ENCODE measurements around the gene FAM168A. TPM values are rescaled to one million over a fixed set of nuclear protein-coding genes. Genes with fewer than 3 reads are reported as not detected.

The FAM168A gene
- total and polyA plus RNA-seq, 9 of the 15 experiments (the other 6 are each of a cell fraction or from before 2014, with no cell fraction given), result 0.44 to 7.2 (median 2.9) TPM

- TF ChIP-seq NR4A1 (CRISPR knock-in tag; IDR thresholded peaks at IDR 0.05) (no peak), NR4A1 (tag; IDR thresholded peaks at IDR 0.05) (no peak), CHD1 (IDR thresholded peaks at IDR 0.05; ENCODE audit: low read length) (no peak), SAP30 (IDR thresholded peaks at IDR 0.05; ENCODE audit: borderline replicate concordance, insufficient read depth, low read depth, low read length, poor library complexity, severe bottlenecking) (no peak), MAX (CRISPR knock-in tag; IDR thresholded peaks at IDR 0.05) (0 out of 2 replicates have a peak, but pooled peaks have one; percentile 7), TSC22D4 (tag; IDR thresholded peaks at IDR 0.05) (no peak), ZNF239 (CRISPR knock-in tag; IDR thresholded peaks at IDR 0.05) (no peak), ZNF639 (CRISPR knock-in tag; conservative IDR thresholded peaks at IDR 0.05 in 1 of 2, IDR thresholded peaks at IDR 0.05 in 1 of 2) (no peak), FOXA1 (IDR thresholded peaks at IDR 0.05; ENCODE audit: borderline replicate concordance) (no peak)
- Histone ChIP-seq H3K4me3 (no peak overlapping the region), H2AFZ (ENCODE audit: low read depth, low read length) (no peak overlapping the region), H3K4me1 (replicated peaks in 1 of 2; ENCODE audit: control insufficient read depth in 2 of 2, insufficient read depth in 2 of 2, low read length in 2 of 2) (peaks cover 57 to 95% of the 10 kb centered on the region in 2 experiments), H3K27me3 (ENCODE audit: control insufficient read depth in 2 of 2, insufficient read depth in 2 of 2, low read length in 2 of 2) (no peaks in the 10 kb centered on the region), H3K9me3 (replicated peaks; ENCODE audit: control insufficient read depth, insufficient read depth, low read depth, low read length) (no peaks in the 10 kb centered on the region), H3K36me3 (ENCODE audit: control insufficient read depth, insufficient read depth, low read length) (peaks cover 20% of the 10 kb centered on the region; the same call in 2 of the 3 replicates), H3K27ac (ENCODE audit: extremely low read depth, low read depth, low read length) (no peak overlapping the region), H3K79me2 (ENCODE audit: control insufficient read depth, insufficient read depth, low read length) (peaks cover 95% of the 10 kb centered on the region), H3K9ac (ENCODE audit: insufficient read depth in 1 of 2, low read depth in 2 of 2, low read length in 2 of 2) (peak overlapping the region in 1 of 2 experiments; percentile 85; a peak in 2 of 4 replicates), H4K20me1 (replicated peaks; ENCODE audit: control insufficient read depth, insufficient read depth, low read length) (peaks cover 55% of the 10 kb centered on the region), H3K9me1 (ENCODE audit: control insufficient read depth, insufficient read depth, low read length) (peaks cover 24% of the 10 kb centered on the region), H3K4me2 (ENCODE audit: insufficient read depth, low read length) (no peak overlapping the region)
- DNase-seq (ENCODE audit: extremely low read depth in 1 of 4, low spot score in 3 of 4) (no peak), ATAC-seq (no peak), FAIRE-seq (no peak)
- WGBS (ENCODE audit: insufficient coverage, low coverage, missing lambda C conversion rate), result 88% methylated on average over 4 of the region's 4 CpGs
- CTCF ChIA-PET (ENCODE audit: low intra/inter-chr PET ratio), result no interaction called here
- in situ Hi-C loops (cut with MboI), result no loop called here
- intact Hi-C loops (cut with micrococcal nuclease), result no loop called here
- no TSS peak for BruUV-seq (replicated peaks)
- POLR2A ChIA-PET, result interaction anchor here (1.4 kb wide), 1 partner anchor 12 kb away, joined by 7 read pairs; no protein-coding TSS in a partner anchor
Observed at GRCh38 chr11:73380897-73381410, 217.0 kb downstream of the FAM168A start.
